DND-41 (cell line): Measurements from ENCODE around the gene NTF4.

ENCODE experiments used
- ATAC-seq: fragments of 200-7000 bp; cut with Tn5 transposase; 3 replicates; pipeline ENCODE4 v1.9.1; 2021; ENCODE audit warnings: low read depth; ENCODE audit not compliant: insufficient read depth
- DNase-seq: peaks from one replicate; pipeline ENCODE4 v3.0.0-alpha.2; 2020
- H2AFZ ChIP-seq: 2 replicates; pipeline ENCODE4 v1.6.0; 2012; ENCODE audit warnings: low read depth, low read length
- H3K27ac ChIP-seq: 2 replicates; pipeline ENCODE4 v1.5.1; 2012; ENCODE audit warnings: low read length, inconsistent platforms
- H3K27me3 ChIP-seq: fragments of 200-600 bp; sonication (generic); 2 replicates; pipeline ENCODE4 v1.6.0; 2012; ENCODE audit warnings: low read length, mild to moderate bottlenecking, inconsistent platforms; ENCODE audit not compliant: insufficient read depth, poor library complexity
- H3K36me3 ChIP-seq: 2 replicates; pipeline ENCODE4 v1.5.1; 2012; ENCODE audit warnings: low read length, inconsistent platforms; ENCODE audit not compliant: insufficient read depth
- H3K4me1 ChIP-seq: 2 replicates; pipeline ENCODE4 v1.5.1; 2012; ENCODE audit warnings: mild to moderate bottlenecking, low read length; ENCODE audit not compliant: insufficient read depth
- H3K4me2 ChIP-seq: 2 replicates; pipeline ENCODE4 v1.6.0; 2012; ENCODE audit warnings: mild to moderate bottlenecking, moderate library complexity, low read length, inconsistent platforms; ENCODE audit not compliant: insufficient read depth
- H3K4me3 ChIP-seq, 2 experiments: fragments of 200-600 bp in 1 of 2; shearing (Covaris generic) in 1 of 2; 2 replicates each; pipeline ENCODE4 v1.5.1; 2012 to 2016; ENCODE audit warnings: inconsistent platforms in 2 of 2, low read length in 2 of 2, mild to moderate bottlenecking in 2 of 2, low read depth in 1 of 2, moderate library complexity in 1 of 2
- H3K79me2 ChIP-seq: 2 replicates; pipeline ENCODE4 v1.6.0; 2012; ENCODE audit warnings: low read length, inconsistent platforms; ENCODE audit not compliant: insufficient read depth
- H3K9ac ChIP-seq: 2 replicates; pipeline ENCODE4 v1.6.0; 2012; ENCODE audit warnings: low read depth, mild to moderate bottlenecking, inconsistent platforms, low read length, moderate library complexity
- H3K9me3 ChIP-seq: 2 replicates; pipeline ENCODE4 v1.5.1; 2012; ENCODE audit warnings: low read length, moderate library complexity, mild to moderate bottlenecking, inconsistent platforms; ENCODE audit not compliant: insufficient read depth, severe bottlenecking
- H4K20me1 ChIP-seq: 2 replicates; pipeline ENCODE4 v1.6.0; 2012; ENCODE audit warnings: low read length; ENCODE audit not compliant: insufficient read depth
- CTCF ChIP-seq: IDR thresholded peaks from 2 replicates; pipeline ENCODE4 v1.5.1; 2012; ENCODE audit warnings: borderline replicate concordance, low read length, moderate library complexity, mild to moderate bottlenecking; ENCODE audit not compliant: poor library complexity, severe bottlenecking; ENCODE audit errors: extremely low read depth
- EZH2 ChIP-seq: IDR thresholded peaks from 3 replicates; pipeline ENCODE4 v1.6.1; 2012; ENCODE audit warnings: borderline replicate concordance, low read depth, mild to moderate bottlenecking, moderate library complexity, low read length, inconsistent platforms; ENCODE audit not compliant: severe bottlenecking

Gene NTF4

GRCh38 chr19:49014123-49014869, 50.3 kb downstream of the NTF4 start:
- H3K79me2 ChIP-seq: no peaks in the 10 kb centered on the region
- H3K36me3 ChIP-seq: peaks cover 71% of the 10 kb centered on the region
- peaks cover 3% of the 10 kb centered on the region for H3K27me3 ChIP-seq
- peaks cover 22% of the 10 kb centered on the region; the same call in 1 of the 2 replicates for H4K20me1 ChIP-seq
- H3K4me3 ChIP-seq: no peak overlapping the region
- H2AFZ ChIP-seq: no peak overlapping the region
- no peak for TF ChIP-seq CTCF
- TF ChIP-seq EZH2: no peak
- no peak overlapping the region for H3K27ac ChIP-seq
- no peaks in the 10 kb centered on the region for H3K9me3 ChIP-seq
- no peak overlapping the region for H3K9ac ChIP-seq
- DNase-seq: no peak
- no peak overlapping the region for H3K4me2 ChIP-seq
- ATAC-seq: no peak
- no peaks in the 10 kb centered on the region for H3K4me1 ChIP-seq

GRCh38 chr19:49011194-49011593, 53.4 kb downstream of the NTF4 start:
- Histone ChIP-seq H3K27ac (no peak overlapping the region), H3K4me2 (no peak overlapping the region), H2AFZ (no peak overlapping the region), H3K27me3 (no peaks in the 10 kb centered on the region), H3K4me1 (no peaks in the 10 kb centered on the region), H3K79me2 (no peaks in the 10 kb centered on the region), H3K9ac (no peak overlapping the region), H3K9me3 (no peaks in the 10 kb centered on the region), H3K4me3 (no peak overlapping the region), H3K36me3 (peaks cover 85% of the 10 kb centered on the region), H4K20me1 (peaks cover 25% of the 10 kb centered on the region)
- DNase-seq (no peak), ATAC-seq (no peak)
- TF ChIP-seq CTCF (no peak), EZH2 (no peak)
